Sigmoid colon (tissue), 4 donors: ENCODE measurements around the gene ATP6V1C2.

Source experiments
- EP300 ChIP-seq, 4 donors: sonication (generic); formaldehyde crosslinking; IDR thresholded peaks; one replicate each; pipeline ENCODE4 v1.6.1; 2017; ENCODE audit warnings: antibody characterized with exemption in 4 of 4
- POLR2A ChIP-seq, 2 donors: fragments of 450-650 bp; IDR thresholded peaks; one replicate each; pipeline ENCODE4 v1.6.1; 2016; ENCODE audit warnings: antibody characterized with exemption in 2 of 2, mild to moderate bottlenecking in 2 of 2, moderate library complexity in 2 of 2
- TF ChIP-seq, protein P1 (sequence below), 4 experiments: fragments of 450-650 bp in 3 of 4; fragments of 200-600 bp in 1 of 4; IDR thresholded peaks; one replicate each; pipeline ENCODE4 v1.5.1; 2016 to 2019; ENCODE audit warnings: antibody characterized with exemption in 4 of 4, mild to moderate bottlenecking in 3 of 4, moderate library complexity in 2 of 4

DNA sequence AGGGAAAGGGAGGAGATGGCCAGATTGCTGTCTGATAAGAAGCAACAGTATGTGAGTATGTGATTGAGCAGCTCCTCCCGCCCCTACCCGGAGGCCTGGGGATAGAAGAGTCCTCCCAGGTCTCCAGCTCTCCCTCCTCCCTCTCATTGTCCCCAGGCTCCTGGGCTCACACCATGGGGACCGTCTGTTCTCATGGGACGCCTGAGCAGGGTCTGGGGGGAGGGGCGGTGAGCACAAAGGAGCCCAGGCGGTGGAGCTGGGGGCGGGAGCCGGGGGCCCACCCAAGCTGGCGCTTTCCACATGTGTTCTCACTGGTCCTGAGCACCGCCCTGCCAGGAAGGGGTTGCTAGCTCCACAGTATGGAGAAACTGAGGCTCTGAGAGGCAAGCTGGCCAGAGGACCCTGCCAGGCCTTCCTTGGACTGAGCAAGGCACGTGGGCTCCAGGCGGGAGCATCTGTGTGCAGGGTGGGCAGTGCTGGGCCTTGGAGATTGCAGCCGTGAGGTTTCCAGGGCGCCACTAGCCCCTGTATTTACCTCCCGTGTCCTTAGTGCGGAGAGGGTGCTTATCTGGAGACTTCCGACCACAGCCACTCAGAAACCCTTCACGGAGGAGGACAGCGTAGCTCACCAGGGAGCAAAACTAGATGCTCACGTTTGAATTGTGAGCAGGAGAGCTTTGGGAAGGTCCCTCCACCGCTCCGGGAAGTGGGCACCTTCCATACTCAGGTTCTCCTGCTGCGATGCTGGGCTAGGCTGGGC, 53.8 kb downstream of the ATP6V1C2 start:
- no peak for TF ChIP-seq POLR2A (IDR thresholded peaks at IDR 0.05)
- TF ChIP-seq, protein P1, sequence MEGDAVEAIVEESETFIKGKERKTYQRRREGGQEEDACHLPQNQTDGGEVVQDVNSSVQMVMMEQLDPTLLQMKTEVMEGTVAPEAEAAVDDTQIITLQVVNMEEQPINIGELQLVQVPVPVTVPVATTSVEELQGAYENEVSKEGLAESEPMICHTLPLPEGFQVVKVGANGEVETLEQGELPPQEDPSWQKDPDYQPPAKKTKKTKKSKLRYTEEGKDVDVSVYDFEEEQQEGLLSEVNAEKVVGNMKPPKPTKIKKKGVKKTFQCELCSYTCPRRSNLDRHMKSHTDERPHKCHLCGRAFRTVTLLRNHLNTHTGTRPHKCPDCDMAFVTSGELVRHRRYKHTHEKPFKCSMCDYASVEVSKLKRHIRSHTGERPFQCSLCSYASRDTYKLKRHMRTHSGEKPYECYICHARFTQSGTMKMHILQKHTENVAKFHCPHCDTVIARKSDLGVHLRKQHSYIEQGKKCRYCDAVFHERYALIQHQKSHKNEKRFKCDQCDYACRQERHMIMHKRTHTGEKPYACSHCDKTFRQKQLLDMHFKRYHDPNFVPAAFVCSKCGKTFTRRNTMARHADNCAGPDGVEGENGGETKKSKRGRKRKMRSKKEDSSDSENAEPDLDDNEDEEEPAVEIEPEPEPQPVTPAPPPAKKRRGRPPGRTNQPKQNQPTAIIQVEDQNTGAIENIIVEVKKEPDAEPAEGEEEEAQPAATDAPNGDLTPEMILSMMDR (IDR thresholded peaks at IDR 0.05): no peak
- TF ChIP-seq EP300 (IDR thresholded peaks at IDR 0.05): no peak
